Erythroblast (primary cell): ENCODE data around the gene SERPINB1.
"Not testable (repeated sequence)": the region's sequence is repeated elsewhere in the genome, so short reads cannot be mapped to it uniquely, and the experiment has no call there.

Source experiments
- DNase-seq, 2 experiments: peaks; one replicate each; lab custom pipeline; 2025; lab: John Stamatoyannopoulos, UW
- GATA1 ChIP-seq: IDR thresholded peaks from 2 replicates; pipeline ENCODE4 v1.6.1; 2011; ENCODE audit warnings: low read depth, mild to moderate bottlenecking, control low read depth, low read length, moderate library complexity
- POLR2A ChIP-seq: IDR thresholded peaks from 2 replicates; pipeline ENCODE4 v1.6.1; 2011; ENCODE audit warnings: mild to moderate bottlenecking, low read length

Gene SERPINB1

DNA sequence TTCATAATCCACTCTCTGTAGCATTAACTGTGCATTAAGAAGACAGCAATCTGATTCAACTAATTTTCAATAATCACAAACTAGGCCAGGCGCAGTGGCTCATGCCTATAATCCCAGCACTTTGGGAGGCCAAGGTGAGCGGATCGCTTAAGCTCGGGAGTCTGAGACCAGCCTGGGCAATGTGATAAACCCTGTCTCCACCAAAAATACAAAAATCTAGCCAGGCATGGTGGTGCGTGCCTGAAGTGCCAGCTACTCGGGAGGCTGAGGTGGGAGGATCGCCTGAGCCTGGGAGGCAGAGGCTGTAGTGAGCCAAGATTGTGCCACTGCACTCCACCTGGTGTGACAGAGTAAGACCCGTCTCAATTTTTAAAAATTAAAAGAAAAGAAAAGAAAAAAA, 32.0 kb upstream of the SERPINB1 start:
- no peak for TF ChIP-seq POLR2A
- no peak for TF ChIP-seq GATA1
- no peak for DNase-seq

DNA sequence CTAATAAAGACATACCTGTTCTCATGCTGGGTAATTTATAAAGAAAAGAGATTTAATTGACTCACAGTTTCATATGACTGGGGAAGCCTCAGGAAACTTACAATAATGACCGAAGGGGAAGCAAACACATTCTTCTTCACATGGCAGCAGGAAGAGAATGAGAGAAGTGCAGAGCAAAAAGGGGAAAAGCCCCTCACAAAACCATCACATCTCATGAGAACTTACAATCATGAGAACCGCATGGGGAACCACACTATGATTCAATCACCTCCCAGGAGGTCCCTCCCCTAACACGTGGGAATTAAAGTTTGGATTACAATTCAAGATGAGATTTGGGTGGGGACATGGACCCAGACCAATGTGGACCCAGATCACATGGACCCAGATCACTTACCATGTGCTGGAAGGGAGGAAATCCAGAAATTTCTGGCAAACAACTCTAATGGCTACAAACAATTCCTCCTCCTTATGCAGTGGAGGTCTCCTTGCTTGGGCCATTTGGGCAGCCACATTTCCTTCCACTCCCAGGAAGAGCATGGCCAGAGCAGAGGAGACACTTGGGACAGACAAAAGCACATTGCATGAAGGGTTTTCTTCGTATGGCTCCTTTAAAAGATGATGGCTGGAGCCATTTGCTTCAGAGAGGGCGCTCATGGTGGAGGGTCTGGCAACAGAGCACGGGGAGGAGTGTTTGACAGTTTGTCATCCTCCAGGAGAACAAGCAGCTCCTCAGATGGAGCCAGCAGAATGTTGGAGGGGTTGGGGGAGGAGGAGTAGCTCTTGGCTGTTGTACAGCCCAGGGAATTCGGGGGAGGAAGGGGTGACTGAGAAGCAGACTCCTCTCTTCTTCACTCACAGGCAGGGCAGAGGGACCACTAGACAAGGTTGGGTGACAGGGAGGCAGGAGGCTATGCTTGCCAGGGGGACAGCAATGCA, 31.0 kb upstream of the SERPINB1 start:
- TF ChIP-seq POLR2A (no peak), GATA1 (no peak)
- no peak for DNase-seq

DNA sequence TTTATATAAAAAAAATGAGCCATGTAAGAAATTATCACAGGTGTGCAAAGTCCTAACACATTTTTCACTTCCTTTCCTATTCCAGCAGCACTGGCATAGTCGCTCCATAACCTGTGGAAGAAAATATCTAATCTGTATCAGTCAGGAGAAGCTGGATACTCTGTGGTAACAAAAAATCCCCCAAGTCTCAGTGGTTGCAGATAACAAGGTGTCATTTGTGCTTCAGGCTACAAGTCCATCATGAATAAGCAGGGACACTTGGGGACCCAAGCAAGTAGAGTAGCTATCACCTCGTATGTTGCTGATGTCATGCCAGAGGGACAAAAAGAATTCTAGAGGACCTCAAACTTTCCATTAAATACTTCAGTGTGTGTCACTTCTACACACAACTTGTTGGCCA, 30.3 kb upstream of the SERPINB1 start:
- DNase-seq: no peak
- TF ChIP-seq POLR2A: no peak
- TF ChIP-seq GATA1: no peak

DNA sequence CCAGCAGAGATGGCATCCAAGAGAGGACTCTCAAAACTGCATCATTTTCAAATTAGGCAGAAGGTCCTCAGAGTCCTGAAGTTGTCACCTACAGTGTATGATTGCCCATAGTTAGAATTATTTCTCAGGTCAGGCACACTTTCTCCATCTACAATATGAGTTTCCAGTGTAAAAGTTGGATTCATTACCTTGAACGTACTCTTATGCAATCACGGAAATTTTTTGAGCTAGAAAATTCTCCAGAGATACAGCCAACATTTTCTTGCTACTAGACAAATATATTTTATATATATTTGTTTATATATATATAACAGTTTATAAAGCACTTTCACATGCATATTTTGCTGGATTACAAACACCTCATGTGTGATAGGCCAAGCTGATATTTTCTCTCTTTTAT, 29.4 kb upstream of the SERPINB1 start:
- DNase-seq: no peak
- no peak for TF ChIP-seq POLR2A

DNA sequence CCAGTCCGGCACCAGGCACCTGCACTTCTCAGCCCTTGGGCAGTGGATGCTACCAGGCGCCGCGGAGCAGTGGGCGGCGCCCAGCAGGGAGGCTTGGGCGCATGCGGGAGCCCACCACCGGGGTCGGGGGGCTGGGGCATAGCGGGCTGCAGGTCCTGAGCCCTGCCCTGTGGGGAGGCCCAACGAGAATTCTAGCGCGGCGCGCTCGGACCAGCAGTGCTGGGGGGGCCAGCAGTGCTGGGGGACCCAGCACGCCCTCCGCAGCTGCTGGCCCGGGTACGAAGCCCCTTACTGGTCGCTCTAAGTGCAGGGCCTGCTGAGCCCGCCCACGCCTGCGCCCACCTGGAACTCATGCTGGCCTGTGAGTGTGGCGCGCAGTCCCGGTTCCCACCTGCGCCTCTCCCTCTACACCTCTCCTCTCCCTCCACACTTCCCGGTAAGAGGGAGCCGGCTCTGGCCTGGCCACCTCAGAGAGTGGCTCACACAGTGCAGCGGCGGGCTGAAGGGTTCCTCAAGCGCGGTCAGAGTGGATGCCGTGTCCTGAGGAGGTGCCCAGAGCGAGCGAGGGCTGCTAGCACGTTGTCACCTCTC, 28.5 kb upstream of the SERPINB1 start:
- TF ChIP-seq GATA1 (no peak), POLR2A (no peak)
- no peak for DNase-seq

- TF ChIP-seq GATA1 (no peak), POLR2A (no peak)
- no peak for DNase-seq
Observed at GRCh38 chr6:2868637-2869036, 27.0 kb upstream of the SERPINB1 start.

- TF ChIP-seq POLR2A (no peak), GATA1 (no peak)
- no peak for DNase-seq
Observed at GRCh38 chr6:2866171-2866846, 24.6 kb upstream of the SERPINB1 start.

- TF ChIP-seq GATA1: no peak
- TF ChIP-seq POLR2A: no peak
- no peak for DNase-seq
Observed at GRCh38 chr6:2865694-2866151, 24.1 kb upstream of the SERPINB1 start.

DNA sequence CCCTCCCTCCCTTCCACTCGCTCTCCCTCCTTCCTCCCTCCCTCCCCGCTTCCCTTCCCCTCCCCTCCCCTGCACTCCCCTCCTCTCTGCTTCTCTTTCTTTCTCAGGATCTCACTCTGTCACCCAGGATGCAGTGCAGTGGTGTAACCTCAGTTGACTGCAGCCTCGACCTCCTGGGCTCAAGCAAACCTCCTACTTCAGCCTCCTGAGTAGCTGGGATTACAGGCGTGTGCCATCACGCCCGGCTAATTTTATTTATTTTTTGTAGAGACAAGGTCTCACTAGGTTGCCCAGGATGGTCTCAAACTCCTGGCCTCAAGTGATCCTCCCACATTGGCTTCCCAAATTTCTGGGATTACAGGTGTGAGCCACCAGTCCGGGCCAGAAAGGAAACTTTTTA, 23.6 kb upstream of the SERPINB1 start:
- TF ChIP-seq POLR2A (no peak), GATA1 (no peak)
- no peak for DNase-seq

GRCh38 chr6:2863901-2864300, 22.2 kb upstream of the SERPINB1 start:
- DNase-seq: no peak
- TF ChIP-seq GATA1 (no peak), POLR2A (no peak)

- TF ChIP-seq GATA1: no peak
- TF ChIP-seq POLR2A: no peak
- DNase-seq: no peak
Observed at GRCh38 chr6:2862712-2863181, 21.1 kb upstream of the SERPINB1 start.

- no peak for DNase-seq
- TF ChIP-seq GATA1 (no peak), POLR2A (no peak)
Observed at GRCh38 chr6:2861822-2862164, 20.1 kb upstream of the SERPINB1 start.

DNA sequence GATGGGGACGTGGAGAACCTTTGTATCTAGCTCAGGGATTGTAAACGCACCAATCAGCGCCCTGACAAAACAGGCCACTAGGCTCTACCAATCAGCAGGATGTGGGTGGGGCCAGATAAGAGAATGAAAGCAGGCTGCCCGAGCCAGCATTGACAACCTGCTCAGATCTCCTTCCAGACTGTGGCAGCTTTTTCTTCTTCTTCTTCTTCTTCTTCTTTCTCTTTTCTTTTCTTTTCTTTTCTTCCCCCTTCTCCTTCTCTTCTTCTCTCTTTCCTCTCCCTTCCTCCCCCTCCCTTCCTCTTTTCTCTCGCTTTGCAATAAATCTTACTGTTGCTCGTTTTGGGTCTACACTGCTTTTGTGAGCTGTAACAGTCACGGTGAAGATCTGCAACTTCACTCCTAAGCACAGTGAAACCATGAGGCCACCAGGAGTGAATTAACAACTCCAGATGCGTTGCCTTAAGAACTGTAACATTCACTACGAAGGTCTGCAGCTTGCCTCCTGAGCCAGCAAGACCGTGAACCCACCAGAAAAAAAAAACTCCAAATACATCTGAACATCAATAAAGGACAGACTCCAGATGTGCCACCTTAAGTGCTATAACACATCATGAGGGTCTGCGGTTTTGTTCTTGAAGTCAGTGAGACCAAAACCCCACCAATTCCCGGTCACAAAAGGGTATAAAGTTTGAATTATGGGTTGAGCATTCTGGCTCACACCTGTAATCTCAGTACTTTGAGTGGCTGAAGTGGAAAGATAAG, 19.6 kb upstream of the SERPINB1 start:
- DNase-seq: peak in 1 of 2 experiments; percentile 22
- no peak for TF ChIP-seq POLR2A
- no peak for TF ChIP-seq GATA1

DNA sequence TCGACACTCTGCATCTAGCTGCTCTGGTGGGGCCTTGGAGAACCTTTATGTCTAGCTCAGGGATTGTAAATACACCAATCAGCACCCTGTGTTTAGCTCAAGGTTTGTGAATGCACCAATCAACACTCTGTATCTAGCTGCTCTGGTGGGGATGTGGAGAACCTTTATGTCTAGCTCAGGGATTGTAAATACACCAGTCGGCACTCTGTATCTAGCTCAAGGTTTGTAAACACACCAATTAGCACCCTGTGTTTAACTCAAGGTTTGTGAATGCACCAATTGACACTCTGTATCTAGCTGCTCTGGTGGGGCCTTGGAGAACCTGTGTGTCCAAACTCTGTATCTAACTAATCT, 19.0 kb upstream of the SERPINB1 start:
- DNase-seq: not testable (repeated sequence)

GRCh38 chr6:2859798-2860705, 18.4 kb upstream of the SERPINB1 start:
- DNase-seq: not testable (repeated sequence)
